ENCODE data around the gene PRRT2.

Gene PRRT2

DNA sequence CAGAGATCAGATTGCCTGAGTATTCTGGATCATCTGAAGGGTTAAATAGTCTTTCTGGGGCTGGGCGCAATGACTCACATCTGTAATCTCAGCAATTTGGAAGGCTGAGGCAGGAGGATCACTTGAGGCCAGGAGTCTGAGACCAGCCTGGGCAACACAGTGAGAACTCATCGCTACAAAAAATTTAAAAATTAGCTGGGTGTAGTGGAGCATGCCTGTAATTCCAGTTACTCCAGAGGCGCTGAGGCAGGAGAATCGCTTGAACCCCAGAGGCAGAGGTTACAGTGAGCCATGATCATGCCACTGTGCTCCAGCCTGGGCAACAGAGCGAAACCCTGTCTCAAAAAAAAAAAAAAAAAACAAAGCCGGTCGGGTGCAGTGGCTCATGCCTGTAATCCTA lies 23.9 kb downstream of the PRRT2 start:
- peaks cover 32% of the 10 kb centered on the region for H3K36me3 ChIP-seq (ENCODE audit: low read depth)
- H3K4me1 ChIP-seq (ENCODE audit: insufficient read depth, poor library complexity, severe bottlenecking) = no peaks in the 10 kb centered on the region
- DNase-seq (ENCODE audit: low spot score) (no peak), ATAC-seq (ENCODE audit: low read depth) (no peak)
- TF ChIP-seq, protein P1, sequence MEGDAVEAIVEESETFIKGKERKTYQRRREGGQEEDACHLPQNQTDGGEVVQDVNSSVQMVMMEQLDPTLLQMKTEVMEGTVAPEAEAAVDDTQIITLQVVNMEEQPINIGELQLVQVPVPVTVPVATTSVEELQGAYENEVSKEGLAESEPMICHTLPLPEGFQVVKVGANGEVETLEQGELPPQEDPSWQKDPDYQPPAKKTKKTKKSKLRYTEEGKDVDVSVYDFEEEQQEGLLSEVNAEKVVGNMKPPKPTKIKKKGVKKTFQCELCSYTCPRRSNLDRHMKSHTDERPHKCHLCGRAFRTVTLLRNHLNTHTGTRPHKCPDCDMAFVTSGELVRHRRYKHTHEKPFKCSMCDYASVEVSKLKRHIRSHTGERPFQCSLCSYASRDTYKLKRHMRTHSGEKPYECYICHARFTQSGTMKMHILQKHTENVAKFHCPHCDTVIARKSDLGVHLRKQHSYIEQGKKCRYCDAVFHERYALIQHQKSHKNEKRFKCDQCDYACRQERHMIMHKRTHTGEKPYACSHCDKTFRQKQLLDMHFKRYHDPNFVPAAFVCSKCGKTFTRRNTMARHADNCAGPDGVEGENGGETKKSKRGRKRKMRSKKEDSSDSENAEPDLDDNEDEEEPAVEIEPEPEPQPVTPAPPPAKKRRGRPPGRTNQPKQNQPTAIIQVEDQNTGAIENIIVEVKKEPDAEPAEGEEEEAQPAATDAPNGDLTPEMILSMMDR (IDR thresholded peaks at IDR 0.05; ENCODE audit: poor library complexity, severe bottlenecking) = no peak
- no peaks in the 10 kb centered on the region for H3K9me3 ChIP-seq (ENCODE audit: severe bottlenecking)
- H3K27me3 ChIP-seq (ENCODE audit: insufficient read depth, poor library complexity, severe bottlenecking) = no peaks in the 10 kb centered on the region
- no peak overlapping the region for H3K27ac ChIP-seq (ENCODE audit: poor library complexity, severe bottlenecking)
- no peak overlapping the region for H3K4me3 ChIP-seq (ENCODE audit: severe bottlenecking)

DNA sequence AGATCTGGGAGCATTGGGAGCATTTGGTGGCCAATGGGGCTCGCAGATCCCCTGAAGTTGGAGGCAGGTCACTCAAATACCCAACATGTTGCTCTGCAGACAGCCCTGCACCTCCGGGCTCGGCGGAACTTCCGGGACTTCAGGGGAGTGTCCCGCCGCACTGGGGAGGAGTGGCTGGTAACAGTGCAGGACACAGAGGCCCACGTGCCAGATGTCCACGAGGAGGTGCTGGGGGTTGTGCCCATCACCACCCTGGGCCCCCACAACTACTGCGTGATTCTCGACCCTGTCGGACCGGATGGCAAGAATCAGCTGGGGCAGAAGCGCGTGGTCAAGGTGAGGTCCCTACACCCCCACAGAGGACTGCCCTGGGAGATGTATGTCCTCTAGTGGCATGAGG lies 24.6 kb downstream of the PRRT2 start:
- Histone ChIP-seq H3K36me3 (ENCODE audit: low read depth) (peaks cover 30% of the 10 kb centered on the region), H3K27ac (ENCODE audit: poor library complexity, severe bottlenecking) (no peak overlapping the region), H3K9me3 (ENCODE audit: severe bottlenecking) (no peaks in the 10 kb centered on the region), H3K4me1 (ENCODE audit: insufficient read depth, poor library complexity, severe bottlenecking) (no peaks in the 10 kb centered on the region), H3K27me3 (ENCODE audit: insufficient read depth, poor library complexity, severe bottlenecking) (no peaks in the 10 kb centered on the region), H3K4me3 (ENCODE audit: severe bottlenecking) (no peak overlapping the region)
- DNase-seq (ENCODE audit: low spot score) (no peak), ATAC-seq (ENCODE audit: low read depth) (no peak)
- TF ChIP-seq, protein P1 (IDR thresholded peaks at IDR 0.05; ENCODE audit: poor library complexity, severe bottlenecking) = no peak

DNA sequence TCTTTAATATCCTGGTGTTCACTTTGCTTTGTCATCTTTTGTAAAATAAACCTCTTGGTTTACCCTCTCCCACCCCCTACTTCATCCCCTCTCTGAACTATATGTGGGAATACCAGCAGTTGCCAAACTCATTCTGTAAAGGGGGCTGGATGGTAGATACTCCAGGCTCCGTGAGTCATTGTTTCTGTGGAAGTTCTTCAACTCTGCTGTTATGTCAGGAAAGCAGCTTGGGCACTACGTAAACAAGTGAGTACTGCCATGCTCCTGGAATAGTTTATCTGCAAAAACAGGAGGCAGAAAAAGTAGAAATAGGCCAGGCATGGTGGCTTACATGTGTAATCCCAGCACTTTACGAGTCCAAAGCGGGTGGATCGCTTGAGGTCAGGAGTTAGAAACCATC lies 25.8 kb downstream of the PRRT2 start:
- Histone ChIP-seq H3K9me3 (ENCODE audit: severe bottlenecking) (no peaks in the 10 kb centered on the region), H3K4me1 (ENCODE audit: insufficient read depth, poor library complexity, severe bottlenecking) (no peaks in the 10 kb centered on the region), H3K27ac (ENCODE audit: poor library complexity, severe bottlenecking) (no peak overlapping the region), H3K36me3 (ENCODE audit: low read depth) (peaks cover 27% of the 10 kb centered on the region), H3K27me3 (ENCODE audit: insufficient read depth, poor library complexity, severe bottlenecking) (no peaks in the 10 kb centered on the region), H3K4me3 (ENCODE audit: severe bottlenecking) (no peak overlapping the region)
- no peak for ATAC-seq (ENCODE audit: low read depth)
- TF ChIP-seq, protein P1 (IDR thresholded peaks at IDR 0.05; ENCODE audit: poor library complexity, severe bottlenecking) = no peak
- DNase-seq (ENCODE audit: low spot score) = no peak

DNA sequence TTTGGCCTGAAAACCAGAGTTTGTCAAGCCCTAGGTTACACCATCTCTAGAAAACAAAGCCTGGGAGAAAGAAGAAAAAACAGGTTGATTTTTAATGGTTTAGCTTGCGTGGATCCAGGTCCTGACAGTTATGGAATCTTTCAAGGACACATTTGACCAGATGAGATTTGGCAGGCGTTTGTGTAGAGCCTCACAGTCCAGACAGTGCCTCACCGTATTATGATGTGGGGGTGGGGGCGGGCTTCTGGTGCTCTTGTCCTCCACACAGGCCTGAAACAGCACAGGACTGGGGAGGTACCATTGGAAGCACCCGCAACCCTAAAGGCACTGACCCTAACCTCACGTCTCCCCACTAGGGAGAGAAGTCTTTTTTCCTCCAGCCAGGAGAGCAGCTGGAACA lies 27.8 kb downstream of the PRRT2 start:
- H3K36me3 ChIP-seq (ENCODE audit: low read depth) = peaks cover 16% of the 10 kb centered on the region
- no peak overlapping the region for H3K4me3 ChIP-seq (ENCODE audit: severe bottlenecking)
- no peaks in the 10 kb centered on the region for H3K27me3 ChIP-seq (ENCODE audit: insufficient read depth, poor library complexity, severe bottlenecking)
- H3K4me1 ChIP-seq (ENCODE audit: insufficient read depth, poor library complexity, severe bottlenecking) = no peaks in the 10 kb centered on the region
- H3K27ac ChIP-seq (ENCODE audit: poor library complexity, severe bottlenecking) = no peak overlapping the region
- no peak for DNase-seq (ENCODE audit: low spot score)
- no peak for ATAC-seq (ENCODE audit: low read depth)
- TF ChIP-seq, protein P1 (IDR thresholded peaks at IDR 0.05; ENCODE audit: poor library complexity, severe bottlenecking) = no peak
- no peaks in the 10 kb centered on the region for H3K9me3 ChIP-seq (ENCODE audit: severe bottlenecking)

DNA sequence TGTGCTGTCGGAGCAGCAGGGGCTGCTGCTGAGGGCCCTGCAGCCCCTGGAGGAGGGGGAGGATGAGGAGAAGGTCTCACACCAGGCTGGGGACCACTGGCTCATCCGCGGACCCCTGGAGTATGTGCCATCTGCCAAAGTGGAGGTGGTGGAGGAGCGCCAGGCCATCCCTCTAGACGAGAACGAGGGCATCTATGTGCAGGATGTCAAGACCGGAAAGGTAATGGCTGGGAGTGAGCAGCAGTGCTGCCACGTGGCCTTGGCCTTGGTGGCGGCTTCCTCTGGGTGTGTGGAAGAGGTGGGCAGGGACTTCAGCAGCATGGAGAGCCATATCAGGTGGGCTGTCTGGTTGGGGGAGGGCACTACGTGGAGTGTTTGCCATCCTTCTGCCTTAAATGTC lies 28.2 kb downstream of the PRRT2 start:
- DNase-seq (ENCODE audit: low spot score) (no peak), ATAC-seq (ENCODE audit: low read depth) (no peak)
- TF ChIP-seq, protein P1 (IDR thresholded peaks at IDR 0.05; ENCODE audit: poor library complexity, severe bottlenecking) = no peak
- no peak overlapping the region for H3K4me3 ChIP-seq (ENCODE audit: severe bottlenecking)
- no peak overlapping the region for H3K27ac ChIP-seq (ENCODE audit: poor library complexity, severe bottlenecking)
- H3K4me1 ChIP-seq (ENCODE audit: insufficient read depth, poor library complexity, severe bottlenecking) = no peaks in the 10 kb centered on the region
- peaks cover 13% of the 10 kb centered on the region for H3K36me3 ChIP-seq (ENCODE audit: low read depth)
- no peaks in the 10 kb centered on the region for H3K27me3 ChIP-seq (ENCODE audit: insufficient read depth, poor library complexity, severe bottlenecking)
- H3K9me3 ChIP-seq (ENCODE audit: severe bottlenecking) = no peaks in the 10 kb centered on the region
